Activated CD4-positive, alpha-beta T cell treated with anti-CD3 and anti-CD28 coated beads for 24 hours (primary cell): ENCODE data around the gene YIF1A.

Experiments used
- DNase-seq, 2 donors: peaks; one replicate each; pipeline ENCODE4 v3.0.0-alpha.2; 2020; ENCODE audit warnings: low read depth in 2 of 2

The YIF1A gene

DNA sequence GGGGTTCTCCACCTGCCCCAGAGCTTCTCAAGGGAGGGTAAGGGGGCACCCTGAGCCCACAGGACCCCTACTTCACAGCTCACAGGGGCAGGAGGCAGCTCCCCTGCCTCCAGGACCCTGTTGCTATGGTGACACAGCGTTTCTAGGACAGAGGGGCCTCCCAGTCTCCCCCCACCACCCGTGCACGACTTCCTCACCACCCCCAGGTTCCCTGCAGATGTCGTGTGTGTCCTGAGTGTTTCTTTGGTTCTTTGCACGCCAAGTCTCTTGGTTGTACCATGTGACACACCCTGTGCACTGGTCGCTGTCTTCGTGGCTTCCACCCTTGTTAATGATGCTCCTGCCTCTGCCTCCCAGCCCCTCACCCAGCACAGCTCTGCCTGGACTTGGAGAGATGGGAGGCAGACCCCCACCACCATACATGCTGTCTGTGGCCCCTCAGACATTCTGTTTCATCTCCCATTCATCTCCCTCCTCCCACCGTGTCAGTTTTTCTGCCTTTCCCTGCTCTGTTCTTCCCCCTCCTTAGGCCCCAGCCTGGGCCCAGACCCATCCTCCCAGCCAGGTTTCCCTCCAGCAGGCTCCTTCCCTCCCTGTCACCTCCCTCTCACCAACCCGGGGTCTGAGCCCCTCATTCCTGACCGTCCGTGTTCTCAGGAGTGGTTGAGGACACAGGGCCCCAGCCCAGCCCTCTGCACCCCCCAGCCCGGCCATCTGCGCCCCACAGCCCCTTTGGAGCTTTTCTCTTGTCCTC lies 45.0 kb downstream of the YIF1A start:
- no peak for DNase-seq

DNA sequence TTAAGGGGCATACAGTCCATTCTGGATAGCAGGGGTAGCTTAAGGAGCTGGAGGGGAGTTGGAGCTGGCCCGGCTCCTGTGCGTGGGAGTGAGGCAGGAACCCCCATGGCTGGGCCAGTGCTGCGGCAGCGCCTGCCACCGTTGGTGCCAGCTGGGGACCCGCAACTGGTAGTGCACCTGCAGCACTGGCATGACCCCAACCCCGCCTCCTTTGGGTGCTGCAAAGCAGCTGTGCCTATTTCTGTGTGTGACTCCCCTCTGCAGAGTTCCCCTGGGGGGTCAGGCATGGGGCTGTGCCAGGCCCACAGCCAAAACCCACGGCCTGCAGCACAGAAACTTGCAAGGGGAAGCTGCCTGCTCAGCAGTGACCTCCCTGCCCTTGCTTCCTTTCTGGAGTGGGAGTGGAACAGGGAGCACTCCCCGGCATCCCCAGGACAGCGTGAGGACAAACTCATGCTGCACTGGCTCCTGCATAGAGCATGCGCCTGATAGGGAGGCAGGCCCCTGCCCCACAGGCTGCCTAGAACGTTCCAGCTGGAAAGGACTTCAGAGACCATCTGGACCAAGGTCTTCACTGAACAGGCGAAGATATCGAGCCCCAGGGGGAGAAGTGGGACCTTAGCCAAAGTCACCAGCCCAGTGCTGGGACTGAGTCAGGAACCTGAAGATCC lies 46.7 kb downstream of the YIF1A start:
- DNase-seq = no peak

DNA sequence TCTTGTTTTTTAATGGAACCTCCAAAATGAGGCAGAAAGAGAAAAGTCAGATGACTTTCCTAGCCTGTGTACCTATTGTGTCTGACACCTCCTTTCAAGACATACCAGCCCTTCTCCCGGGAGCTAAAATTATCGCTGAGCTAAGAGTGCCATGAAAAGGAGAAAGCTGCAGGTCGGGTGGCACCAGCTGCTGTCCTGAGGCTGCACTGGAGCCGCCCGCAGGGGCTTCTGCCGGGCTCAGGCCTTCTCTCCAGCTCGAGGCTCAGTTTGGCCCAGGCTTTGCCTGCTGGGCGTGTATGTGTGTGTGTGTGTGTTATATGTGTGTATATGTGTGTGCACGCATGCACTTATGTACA lies 48.2 kb downstream of the YIF1A start:
- no peak for DNase-seq

DNA sequence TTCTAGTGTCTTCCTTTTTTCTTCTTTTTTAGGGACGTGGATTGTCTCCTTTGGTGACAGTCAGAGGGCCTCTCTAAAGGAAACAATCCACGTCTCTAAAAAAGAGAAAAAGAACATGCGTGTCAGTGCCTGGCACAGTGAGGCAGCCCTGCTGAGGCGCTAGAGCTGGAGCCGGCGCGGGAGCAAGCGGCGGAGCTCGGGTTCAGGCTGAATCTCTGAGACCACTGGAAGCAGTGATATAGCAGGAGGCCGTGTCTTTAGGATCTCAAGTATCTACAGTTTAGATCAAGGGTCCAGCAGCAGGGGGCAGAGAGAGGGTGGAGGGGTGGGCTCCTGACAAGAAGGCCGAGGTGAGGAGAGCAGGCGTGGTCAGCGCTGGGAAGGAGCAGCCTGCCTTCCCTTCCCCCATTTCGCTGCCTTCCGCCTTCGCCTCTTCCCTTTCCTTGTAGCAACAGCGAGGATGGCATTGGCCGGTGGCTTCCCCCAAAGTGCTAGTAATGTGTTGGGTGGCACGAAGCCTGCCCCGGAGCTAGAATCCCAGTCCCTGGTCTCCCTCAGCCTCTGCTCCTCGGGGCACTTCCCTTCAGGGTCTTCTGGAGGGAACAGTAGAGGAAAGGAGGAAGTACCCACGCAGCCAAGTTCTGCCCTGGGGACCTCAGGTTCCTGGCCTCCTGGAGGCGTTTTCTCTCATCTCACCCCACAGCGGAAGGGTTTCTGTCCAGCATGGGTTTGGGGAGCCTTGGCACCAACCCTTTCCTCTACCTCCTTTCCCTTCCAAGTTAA lies 48.8 kb downstream of the YIF1A start:
- DNase-seq = no peak

DNA sequence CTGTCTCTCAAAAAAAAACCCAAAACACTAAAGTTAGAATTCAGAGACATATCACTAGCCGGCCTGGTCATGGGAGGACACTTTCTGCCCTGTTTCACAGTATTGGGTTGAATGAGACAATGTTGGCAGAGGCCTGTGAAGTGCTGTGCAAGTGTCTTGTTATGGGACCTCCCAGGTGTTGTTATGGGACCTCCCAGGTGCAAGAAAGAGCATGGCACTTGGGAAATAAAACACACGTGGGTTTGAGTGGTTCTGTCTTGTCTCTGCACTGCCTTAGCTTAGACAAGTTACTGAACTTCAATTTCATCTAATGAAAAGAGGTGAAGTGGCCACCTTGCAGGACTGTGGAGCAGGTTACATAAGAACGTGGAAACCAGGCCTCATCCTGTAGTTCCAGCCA lies 49.4 kb downstream of the YIF1A start:
- DNase-seq = no peak

DNA sequence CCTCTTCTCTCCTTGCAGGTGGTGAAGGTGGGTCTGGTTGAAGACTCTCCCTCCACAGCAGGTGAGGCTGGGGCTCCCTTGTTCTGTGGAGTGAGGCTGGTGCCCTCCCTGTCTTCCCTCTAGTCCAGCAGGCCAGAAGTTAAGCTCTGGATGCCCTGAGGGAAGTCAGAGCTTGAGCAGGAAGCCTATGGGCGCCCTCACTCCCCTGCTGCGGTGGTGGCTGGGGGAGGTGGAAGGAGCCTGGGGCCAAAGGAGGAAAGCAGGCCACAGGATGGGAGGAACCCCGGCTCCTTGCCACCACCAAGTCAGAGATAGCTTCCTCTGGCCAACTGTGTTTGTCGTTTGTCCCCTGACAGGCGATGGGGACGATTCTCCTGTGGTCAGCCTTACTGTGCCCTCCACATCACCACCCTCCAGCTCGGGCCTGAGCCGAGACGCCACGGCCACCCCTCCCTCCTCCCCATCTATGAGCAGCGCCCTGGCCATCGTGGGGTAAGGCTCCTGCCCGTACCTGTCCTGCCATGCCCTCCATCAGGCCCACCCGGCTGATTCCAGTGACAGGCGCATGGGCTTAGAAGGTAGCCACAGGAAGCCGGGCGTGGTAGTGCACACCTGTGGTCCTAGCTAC lies 50.0 kb downstream of the YIF1A start:
- no peak for DNase-seq

DNA sequence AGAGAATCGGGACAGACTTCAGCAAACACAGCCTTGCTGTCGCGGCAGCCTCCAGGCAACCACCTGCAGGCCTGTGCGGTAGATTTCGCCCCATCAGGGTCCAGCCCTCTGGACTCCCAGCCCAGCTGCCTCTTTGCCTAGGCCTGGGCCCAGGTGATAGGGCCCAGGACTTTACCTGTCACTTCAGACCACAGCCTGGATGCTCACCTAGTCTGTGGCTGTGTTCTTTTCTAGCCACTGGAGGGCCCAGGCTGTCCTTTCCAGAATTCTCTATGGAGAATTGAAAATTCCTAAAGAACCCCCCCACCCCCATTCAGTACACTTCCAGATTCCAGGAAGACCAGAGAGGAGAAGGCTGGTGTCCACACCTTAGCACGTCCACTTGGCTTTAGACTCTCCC lies 51.1 kb downstream of the YIF1A start:
- no peak for DNase-seq

DNA sequence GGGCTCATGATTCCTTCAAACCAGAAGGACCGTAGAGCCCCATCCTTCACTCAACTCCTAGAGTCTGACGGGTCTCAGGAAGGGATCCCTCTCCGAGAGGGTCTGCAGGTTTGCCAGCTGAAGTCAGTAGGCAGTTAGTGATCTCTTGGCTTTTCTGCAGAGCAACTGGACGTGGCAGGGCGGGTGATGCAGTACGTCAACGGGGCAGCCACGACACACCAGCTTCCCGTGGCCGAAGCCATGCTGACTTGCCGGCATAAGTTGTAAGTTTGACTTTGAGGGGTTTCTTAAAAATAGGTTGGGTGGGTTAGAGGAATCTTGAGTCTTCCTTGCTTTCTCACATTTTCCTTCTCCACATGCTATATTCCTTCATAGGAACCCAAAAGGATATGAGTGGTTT lies 53.8 kb downstream of the YIF1A start:
- DNase-seq = no peak
